PC-9 (cell line): ENCODE data around the gene HHLA2. TPM values are rescaled to one million over a fixed set of nuclear protein-coding genes. Genes with fewer than 3 reads are reported as not detected.

Experiments used
- BruUV-seq: library from RNA; stranded (reverse); fragments of 400-500 nt; replicated peaks from 2 replicates; lab custom pipeline; 2021; lab: Mats Ljungman, UMichigan
- CTCF ChIA-PET: fragments of 300-600 bp; sonication (Branson Sonifier 250); formaldehyde crosslinking; loops from one replicate; lab custom pipeline; 2022; ENCODE audit warnings: antibody characterized with exemption; lab: Charles Lee
- POLR2A ChIA-PET: fragments of 300-600 bp; sonication (Branson Sonifier 250); formaldehyde crosslinking; loops from one replicate; lab custom pipeline; 2022; ENCODE audit warnings: antibody characterized with exemption; ENCODE audit not compliant: unreplicated experiment; lab: Charles Lee
- DNase-seq, 2 experiments: peaks; one replicate each; pipeline versions ENCODE4 v3.0.0 to v3.0.0-alpha.2; 2015 to 2022; ENCODE audit warnings: mixed read lengths in 1 of 2
- H2AFZ ChIP-seq: fragments of 200-600 bp; sonication (generic); 2 replicates; pipeline ENCODE4 v1.8.1; 2017; ENCODE audit warnings: antibody characterized with exemption
- H3F3A ChIP-seq: fragments of 200-600 bp; sonication (generic); 2 replicates; pipeline ENCODE4 v1.8.1; 2017; ENCODE audit warnings: antibody characterized with exemption, mild to moderate bottlenecking, low read depth; ENCODE audit not compliant: insufficient read depth
- H3K27ac ChIP-seq: fragments of 200-600 bp; sonication (generic); 2 replicates; pipeline ENCODE4 v1.6.1; 2016; ENCODE audit warnings: mixed run types
- H3K27me3 ChIP-seq: fragments of 200-600 bp; sonication (generic); 2 replicates; pipeline ENCODE4 v1.6.1; 2016; ENCODE audit warnings: low read depth, mixed run types; ENCODE audit not compliant: insufficient read depth
- H3K36me3 ChIP-seq: fragments of 200-600 bp; sonication (generic); 2 replicates; pipeline ENCODE4 v1.6.1; 2016; ENCODE audit warnings: low read depth, mixed run types
- H3K4me1 ChIP-seq: fragments of 200-600 bp; sonication (generic); replicated peaks from 2 replicates; pipeline ENCODE4 v1.6.1; 2016; ENCODE audit warnings: mixed run types; ENCODE audit not compliant: insufficient read depth
- H3K4me2 ChIP-seq: fragments of 200-600 bp; sonication (generic); 2 replicates; pipeline ENCODE4 v1.6.1; 2017; ENCODE audit warnings: mixed run types
- H3K4me3 ChIP-seq: fragments of 200-600 bp; sonication (generic); 2 replicates; pipeline ENCODE4 v1.6.1; 2016; ENCODE audit warnings: mixed run types
- H3K79me2 ChIP-seq: fragments of 200-600 bp; sonication (generic); 2 replicates; pipeline ENCODE4 v1.6.1; 2017; ENCODE audit warnings: low read depth, mixed run types
- H3K9me2 ChIP-seq: fragments of 200-600 bp; sonication (generic); 2 replicates; pipeline ENCODE4 v1.8.1; 2017; ENCODE audit warnings: mild to moderate bottlenecking; ENCODE audit not compliant: insufficient read depth
- H3K9me3 ChIP-seq: fragments of 200-600 bp; sonication (generic); 2 replicates; pipeline ENCODE4 v1.8.1; 2016; ENCODE audit warnings: low read depth; ENCODE audit not compliant: insufficient read depth
- H4K20me1 ChIP-seq: fragments of 200-600 bp; sonication (generic); 2 replicates; pipeline ENCODE4 v1.8.1; 2017; ENCODE audit not compliant: insufficient read depth
- CTCF ChIP-seq: fragments of 200-600 bp; sonication (generic); conservative IDR thresholded peaks from 2 replicates; pipeline ENCODE4 v1.6.1; 2017; ENCODE audit warnings: mixed run types, antibody characterized with exemption, mild to moderate bottlenecking, moderate library complexity
- EZH2 ChIP-seq: fragments of 200-600 bp; sonication (generic); IDR thresholded peaks from 2 replicates; pipeline ENCODE4 v1.8.0; 2017; ENCODE audit warnings: antibody characterized with exemption, low read depth
- intact Hi-C: fragments of 100-400 bp; cut with micrococcal nuclease; formaldehyde crosslinking; loops from one replicate; pipeline ENCODE4 v1.10.0; 2022; ENCODE audit not compliant: unreplicated experiment
- total RNA-seq: library from RNA; stranded (reverse); gene quantifications from 2 replicates; pipeline ENCODE4 v1.2.3, GENCODE V29; 2021

HHLA2 gene
- total RNA-seq, 1 experiment from 2014 or later, result not detected

- Histone ChIP-seq H3K4me2 (no peak overlapping the region), H3K27ac (no peak overlapping the region), H3K27me3 (no peaks in the 10 kb centered on the region), H2AFZ (no peak overlapping the region), H3K9me2 (no peaks in the 10 kb centered on the region), H3K79me2 (no peaks in the 10 kb centered on the region), H3F3A (no peaks in the 10 kb centered on the region), H3K4me1 (no peaks in the 10 kb centered on the region), H4K20me1 (no peaks in the 10 kb centered on the region), H3K4me3 (no peak overlapping the region), H3K36me3 (no peaks in the 10 kb centered on the region), H3K9me3 (no peaks in the 10 kb centered on the region)
- DNase-seq, result no peak
- intact Hi-C loops, result no loop called here
- TF ChIP-seq EZH2, result no peak
- TF ChIP-seq CTCF, result no peak
- CTCF ChIA-PET, result interaction anchor here (0.6 kb wide), 2 partner anchors 179 to 585 kb away, joined by 4 to 5 read pairs; no protein-coding TSS in a partner anchor
- POLR2A ChIA-PET, result no interaction called here
- no TSS peak for BruUV-seq
Observed at GRCh38 chr3:108341911-108342310, 45.6 kb downstream of the HHLA2 start.

GRCh38 chr3:108342837-108343486 is 46.6 kb downstream of the HHLA2 start:
- CTCF ChIA-PET, result interaction anchor here (0.7 kb wide), 1 partner anchor 39 kb away, joined by 3 read pairs; no protein-coding TSS in a partner anchor
- no peaks in the 10 kb centered on the region for H3K36me3 ChIP-seq
- intact Hi-C loops, result no loop called here
- no peak for DNase-seq
- no peak overlapping the region for H3K4me3 ChIP-seq
- POLR2A ChIA-PET, result interaction anchor here (0.6 kb wide), 1 partner anchor 154 kb away, joined by 4 read pairs; no protein-coding TSS in a partner anchor
- no peaks in the 10 kb centered on the region for H3K4me1 ChIP-seq
- no peak overlapping the region for H3K4me2 ChIP-seq
- H3K27ac ChIP-seq, result no peak overlapping the region
- TF ChIP-seq CTCF, result no peak
- no peak for TF ChIP-seq EZH2
- no peaks in the 10 kb centered on the region for H3K9me3 ChIP-seq
- H4K20me1 ChIP-seq, result no peaks in the 10 kb centered on the region
- BruUV-seq, result no TSS peak
- no peak overlapping the region for H2AFZ ChIP-seq
- H3K9me2 ChIP-seq, result no peaks in the 10 kb centered on the region
- no peaks in the 10 kb centered on the region for H3K79me2 ChIP-seq
- no peaks in the 10 kb centered on the region for H3F3A ChIP-seq
- H3K27me3 ChIP-seq, result no peaks in the 10 kb centered on the region

GRCh38 chr3:108343491-108343890 is 47.1 kb downstream of the HHLA2 start:
- Histone ChIP-seq H3K9me3 (no peaks in the 10 kb centered on the region), H3F3A (no peaks in the 10 kb centered on the region), H3K27me3 (no peaks in the 10 kb centered on the region), H3K4me2 (no peak overlapping the region), H4K20me1 (no peaks in the 10 kb centered on the region), H3K27ac (no peak overlapping the region), H3K4me1 (no peaks in the 10 kb centered on the region), H3K79me2 (no peaks in the 10 kb centered on the region), H3K36me3 (no peaks in the 10 kb centered on the region), H3K9me2 (no peaks in the 10 kb centered on the region), H3K4me3 (no peak overlapping the region), H2AFZ (no peak overlapping the region)
- no peak for DNase-seq
- BruUV-seq, result no TSS peak
- intact Hi-C loops, result no loop called here
- POLR2A ChIA-PET, result interaction anchor here (0.6 kb wide), 1 partner anchor 154 kb away, joined by 4 read pairs; no protein-coding TSS in a partner anchor
- CTCF ChIA-PET, result interaction anchor here (0.7 kb wide), 1 partner anchor 39 kb away, joined by 3 read pairs; no protein-coding TSS in a partner anchor
- TF ChIP-seq CTCF (no peak), EZH2 (no peak)
